Hepatocyte (in vitro differentiated cells): Measurements from ENCODE around the gene ZFAND5.

Source experiments
- EZH2 ChIP-seq: fragments of 200-600 bp; sonication (generic); IDR thresholded peaks from 2 replicates; pipeline ENCODE4 v1.6.1; 2016; ENCODE audit warnings: antibody characterized with exemption, mild to moderate bottlenecking, borderline replicate concordance
- EZH2phosphoT487 ChIP-seq: fragments of 200-600 bp; sonication (generic); IDR thresholded peaks from one replicate; pipeline ENCODE4 v1.6.1; 2018; ENCODE audit warnings: antibody characterized with exemption, mild to moderate bottlenecking, low read depth, moderate library complexity; ENCODE audit not compliant: unreplicated experiment, severe bottlenecking
- TF ChIP-seq, protein P1 (sequence below): fragments of 200-600 bp; sonication (generic); IDR thresholded peaks from 2 replicates; pipeline ENCODE4 v1.5.1; 2016; ENCODE audit warnings: antibody characterized with exemption, mild to moderate bottlenecking; ENCODE audit not compliant: poor library complexity

DNA sequence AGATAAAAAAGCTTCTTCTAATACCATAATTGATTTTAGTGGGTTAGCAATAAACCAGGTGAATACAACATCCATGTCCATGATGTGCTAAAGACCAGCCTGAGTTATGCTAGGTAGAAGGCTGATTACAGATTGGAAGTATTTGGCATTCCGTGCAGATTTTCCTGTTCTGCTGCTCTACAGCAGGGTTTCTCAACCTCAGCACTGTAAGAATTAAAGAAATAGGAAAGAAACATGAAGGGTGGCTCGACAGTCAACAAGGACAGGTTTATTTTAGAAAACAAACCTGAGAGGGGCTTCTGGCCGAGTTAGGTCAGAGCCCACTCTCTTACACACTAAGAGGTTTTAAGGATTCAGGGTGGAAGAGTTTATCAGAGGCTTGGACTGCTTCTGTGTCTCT is 42.3 kb downstream of the ZFAND5 start:
- TF ChIP-seq, protein P1, sequence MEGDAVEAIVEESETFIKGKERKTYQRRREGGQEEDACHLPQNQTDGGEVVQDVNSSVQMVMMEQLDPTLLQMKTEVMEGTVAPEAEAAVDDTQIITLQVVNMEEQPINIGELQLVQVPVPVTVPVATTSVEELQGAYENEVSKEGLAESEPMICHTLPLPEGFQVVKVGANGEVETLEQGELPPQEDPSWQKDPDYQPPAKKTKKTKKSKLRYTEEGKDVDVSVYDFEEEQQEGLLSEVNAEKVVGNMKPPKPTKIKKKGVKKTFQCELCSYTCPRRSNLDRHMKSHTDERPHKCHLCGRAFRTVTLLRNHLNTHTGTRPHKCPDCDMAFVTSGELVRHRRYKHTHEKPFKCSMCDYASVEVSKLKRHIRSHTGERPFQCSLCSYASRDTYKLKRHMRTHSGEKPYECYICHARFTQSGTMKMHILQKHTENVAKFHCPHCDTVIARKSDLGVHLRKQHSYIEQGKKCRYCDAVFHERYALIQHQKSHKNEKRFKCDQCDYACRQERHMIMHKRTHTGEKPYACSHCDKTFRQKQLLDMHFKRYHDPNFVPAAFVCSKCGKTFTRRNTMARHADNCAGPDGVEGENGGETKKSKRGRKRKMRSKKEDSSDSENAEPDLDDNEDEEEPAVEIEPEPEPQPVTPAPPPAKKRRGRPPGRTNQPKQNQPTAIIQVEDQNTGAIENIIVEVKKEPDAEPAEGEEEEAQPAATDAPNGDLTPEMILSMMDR = no peak
- no peak for TF ChIP-seq EZH2
- no peak for TF ChIP-seq EZH2phosphoT487
